ENCODE data around the gene GPR35. TPM values are rescaled to one million over a fixed set of nuclear protein-coding genes. Genes with fewer than 3 reads are reported as not detected.

Gene GPR35
- total RNA-seq, 1 experiment from 2014 or later, result 1.3 TPM

DNA sequence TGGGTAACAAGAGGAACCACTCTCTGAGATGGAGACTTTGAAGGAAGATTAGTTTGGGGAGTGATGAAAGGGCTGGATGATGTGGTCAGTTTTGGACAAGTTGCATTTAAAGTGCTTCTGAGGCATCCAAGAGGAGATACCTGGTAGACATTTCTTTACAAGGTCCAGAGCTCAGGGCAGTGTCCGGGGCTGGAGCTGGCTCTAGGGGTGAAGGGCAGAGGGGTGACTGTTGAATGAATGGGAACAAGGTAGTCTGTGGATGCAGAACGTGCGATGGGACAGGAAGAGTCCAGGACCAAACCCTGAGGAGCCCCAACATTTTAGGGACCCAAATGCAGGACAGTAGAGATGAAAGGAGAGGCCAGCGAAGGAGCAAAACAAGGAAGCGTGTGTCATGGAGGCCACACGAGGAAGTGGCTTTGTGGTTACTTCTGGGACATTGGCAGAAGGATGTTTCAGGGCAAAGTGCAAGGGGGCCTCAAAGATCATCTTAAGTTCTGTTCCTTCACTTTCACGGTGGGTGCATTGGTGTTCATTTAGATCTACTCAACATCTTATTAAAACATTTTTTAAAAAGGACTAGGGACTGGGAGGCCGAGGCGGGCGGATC, 13.6 kb upstream of the GPR35 start:
- no peaks in the 10 kb centered on the region for H3K36me3 ChIP-seq (ENCODE audit: control insufficient read depth, insufficient read depth, low read length)
- CTCF ChIA-PET, result no interaction called here

DNA sequence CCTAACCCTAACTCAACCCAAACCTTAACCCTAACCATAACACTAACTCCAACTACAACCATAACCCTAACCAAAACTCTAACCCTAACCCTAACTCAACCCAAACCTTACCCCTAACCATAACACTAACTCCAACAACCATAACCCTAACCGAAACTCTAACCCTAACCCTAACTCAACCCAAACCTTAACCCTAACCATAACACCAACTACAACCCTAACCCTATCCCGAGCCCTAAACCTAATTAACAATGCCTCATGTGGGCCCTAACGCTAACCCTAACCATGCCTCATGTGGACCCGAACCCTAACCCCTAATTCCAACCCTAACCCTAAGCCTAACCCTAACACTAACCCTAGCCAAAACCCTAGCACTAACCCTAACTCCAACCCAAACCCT, 11.5 kb upstream of the GPR35 start:
- peaks cover 9% of the 10 kb centered on the region; the same call in 1 of the 2 replicates for H3K9me3 ChIP-seq (ENCODE audit: control insufficient read depth, insufficient read depth, low read depth, low read length)
- H3K4me3 ChIP-seq (ENCODE audit: low read depth in 2 of 2, low read length in 2 of 2), result no peak overlapping the region
- no peak for ATAC-seq
- TF ChIP-seq, protein P1, sequence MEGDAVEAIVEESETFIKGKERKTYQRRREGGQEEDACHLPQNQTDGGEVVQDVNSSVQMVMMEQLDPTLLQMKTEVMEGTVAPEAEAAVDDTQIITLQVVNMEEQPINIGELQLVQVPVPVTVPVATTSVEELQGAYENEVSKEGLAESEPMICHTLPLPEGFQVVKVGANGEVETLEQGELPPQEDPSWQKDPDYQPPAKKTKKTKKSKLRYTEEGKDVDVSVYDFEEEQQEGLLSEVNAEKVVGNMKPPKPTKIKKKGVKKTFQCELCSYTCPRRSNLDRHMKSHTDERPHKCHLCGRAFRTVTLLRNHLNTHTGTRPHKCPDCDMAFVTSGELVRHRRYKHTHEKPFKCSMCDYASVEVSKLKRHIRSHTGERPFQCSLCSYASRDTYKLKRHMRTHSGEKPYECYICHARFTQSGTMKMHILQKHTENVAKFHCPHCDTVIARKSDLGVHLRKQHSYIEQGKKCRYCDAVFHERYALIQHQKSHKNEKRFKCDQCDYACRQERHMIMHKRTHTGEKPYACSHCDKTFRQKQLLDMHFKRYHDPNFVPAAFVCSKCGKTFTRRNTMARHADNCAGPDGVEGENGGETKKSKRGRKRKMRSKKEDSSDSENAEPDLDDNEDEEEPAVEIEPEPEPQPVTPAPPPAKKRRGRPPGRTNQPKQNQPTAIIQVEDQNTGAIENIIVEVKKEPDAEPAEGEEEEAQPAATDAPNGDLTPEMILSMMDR (IDR thresholded peaks at IDR 0.05), result no peak
- TF ChIP-seq POLR2AphosphoS5 (IDR thresholded peaks at IDR 0.05; ENCODE audit: low read depth, low read length) (no peak), SIN3A (IDR thresholded peaks at IDR 0.05; ENCODE audit: borderline replicate concordance, insufficient read depth, low read depth, low read length) (no peak), TCF7L2 (IDR thresholded peaks at IDR 0.05; ENCODE audit: low read depth, low read length) (no peak)
- TF ChIP-seq, protein P2, sequence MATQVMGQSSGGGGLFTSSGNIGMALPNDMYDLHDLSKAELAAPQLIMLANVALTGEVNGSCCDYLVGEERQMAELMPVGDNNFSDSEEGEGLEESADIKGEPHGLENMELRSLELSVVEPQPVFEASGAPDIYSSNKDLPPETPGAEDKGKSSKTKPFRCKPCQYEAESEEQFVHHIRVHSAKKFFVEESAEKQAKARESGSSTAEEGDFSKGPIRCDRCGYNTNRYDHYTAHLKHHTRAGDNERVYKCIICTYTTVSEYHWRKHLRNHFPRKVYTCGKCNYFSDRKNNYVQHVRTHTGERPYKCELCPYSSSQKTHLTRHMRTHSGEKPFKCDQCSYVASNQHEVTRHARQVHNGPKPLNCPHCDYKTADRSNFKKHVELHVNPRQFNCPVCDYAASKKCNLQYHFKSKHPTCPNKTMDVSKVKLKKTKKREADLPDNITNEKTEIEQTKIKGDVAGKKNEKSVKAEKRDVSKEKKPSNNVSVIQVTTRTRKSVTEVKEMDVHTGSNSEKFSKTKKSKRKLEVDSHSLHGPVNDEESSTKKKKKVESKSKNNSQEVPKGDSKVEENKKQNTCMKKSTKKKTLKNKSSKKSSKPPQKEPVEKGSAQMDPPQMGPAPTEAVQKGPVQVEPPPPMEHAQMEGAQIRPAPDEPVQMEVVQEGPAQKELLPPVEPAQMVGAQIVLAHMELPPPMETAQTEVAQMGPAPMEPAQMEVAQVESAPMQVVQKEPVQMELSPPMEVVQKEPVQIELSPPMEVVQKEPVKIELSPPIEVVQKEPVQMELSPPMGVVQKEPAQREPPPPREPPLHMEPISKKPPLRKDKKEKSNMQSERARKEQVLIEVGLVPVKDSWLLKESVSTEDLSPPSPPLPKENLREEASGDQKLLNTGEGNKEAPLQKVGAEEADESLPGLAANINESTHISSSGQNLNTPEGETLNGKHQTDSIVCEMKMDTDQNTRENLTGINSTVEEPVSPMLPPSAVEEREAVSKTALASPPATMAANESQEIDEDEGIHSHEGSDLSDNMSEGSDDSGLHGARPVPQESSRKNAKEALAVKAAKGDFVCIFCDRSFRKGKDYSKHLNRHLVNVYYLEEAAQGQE (IDR thresholded peaks at IDR 0.05; ENCODE audit: insufficient read depth in 1 of 2, low read depth in 2 of 2, low read length in 1 of 2), result no peak
- H3K36me3 ChIP-seq (ENCODE audit: control insufficient read depth, insufficient read depth, low read length), result no peaks in the 10 kb centered on the region
- no peak for DNase-seq (ENCODE audit: low read depth, low spot score)
- no TSS peak for BruUV-seq (replicated peaks)
- intact Hi-C loops (cut with micrococcal nuclease; ENCODE audit: unreplicated experiment) (no loop called here), in situ Hi-C loops (cut with HindIII; ENCODE audit: low pct_unique_long_range_greater_than_20kb, low sequenced_read_pairs) (no loop called here)
- POLR2A ChIA-PET, result no interaction called here
- H3K27ac ChIP-seq (ENCODE audit: low read length), result no peak overlapping the region
- H3K4me1 ChIP-seq (ENCODE audit: control insufficient read depth, insufficient read depth, low read length), result no peaks in the 10 kb centered on the region
- no peaks in the 10 kb centered on the region for H3K27me3 ChIP-seq (ENCODE audit: control insufficient read depth, insufficient read depth, low read length)
- CTCF ChIA-PET, result no interaction called here

More for the DNA sequence above, 13.6 kb upstream of the GPR35 start:
- Histone ChIP-seq H3K4me1 (ENCODE audit: control insufficient read depth, insufficient read depth, low read length) (no peaks in the 10 kb centered on the region), H3K27ac (ENCODE audit: low read length) (no peak overlapping the region), H3K4me3 (ENCODE audit: low read depth in 2 of 2, low read length in 2 of 2) (no peak overlapping the region), H3K9me3 (ENCODE audit: control insufficient read depth, insufficient read depth, low read depth, low read length) (no peaks in the 10 kb centered on the region), H3K27me3 (ENCODE audit: control insufficient read depth, insufficient read depth, low read length) (no peaks in the 10 kb centered on the region)
- POLR2A ChIA-PET, result no interaction called here
- ATAC-seq (no peak), DNase-seq (ENCODE audit: low read depth, low spot score) (no peak)
- in situ Hi-C loops (cut with HindIII; ENCODE audit: low pct_unique_long_range_greater_than_20kb, low sequenced_read_pairs), result no loop called here
- BruUV-seq (replicated peaks), result no TSS peak
- TF ChIP-seq SIN3A (IDR thresholded peaks at IDR 0.05; ENCODE audit: borderline replicate concordance, insufficient read depth, low read depth, low read length) (no peak), TCF7L2 (IDR thresholded peaks at IDR 0.05; ENCODE audit: low read depth, low read length) (no peak), POLR2AphosphoS5 (IDR thresholded peaks at IDR 0.05; ENCODE audit: low read depth, low read length) (no peak)
- TF ChIP-seq, protein P1 (IDR thresholded peaks at IDR 0.05), result no peak
- TF ChIP-seq, protein P2 (IDR thresholded peaks at IDR 0.05; ENCODE audit: insufficient read depth in 1 of 2, low read depth in 2 of 2, low read length in 1 of 2), result no peak
- intact Hi-C loops (cut with micrococcal nuclease; ENCODE audit: unreplicated experiment), result no loop called here

Measured in Panc1 (cell line).